GM12878 (cell line): ENCODE results near the gene RGN. TPM values are rescaled to one million over a fixed set of nuclear protein-coding genes. Genes with fewer than 3 reads are reported as not detected.

Experiments used
- ATAC-seq: fragments of 200-7000 bp; cut with Tn5 transposase; 3 replicates; pipeline ENCODE4 v1.9.1; 2020; ENCODE audit warnings: mild to moderate bottlenecking, moderate library complexity
- BruUV-seq: library from RNA; stranded (reverse); fragments of 400-500 nt; replicated peaks from 2 replicates; lab custom pipeline; 2021; lab: Mats Ljungman, UMichigan
- CTCF ChIA-PET: fragments of 300-600 bp; sonication (Branson Sonifier 250); formaldehyde crosslinking; extraction: SDS; loops from one replicate; lab custom pipeline; 2021; ENCODE audit warnings: inconsistent platforms; lab: Yijun Ruan, JAX
- POLR2A ChIA-PET: fragments of 350-600 bp; formaldehyde crosslinking; extraction: SDS; loops from one replicate; lab custom pipeline; 2021; ENCODE audit warnings: inconsistent platforms; lab: Charles Lee
- RAD21 ChIA-PET: fragments of 300-600 bp; sonication (Branson Sonifier 250); formaldehyde crosslinking; loops from one replicate; lab custom pipeline; 2023; ENCODE audit warnings: antibody characterized with exemption; ENCODE audit not compliant: unreplicated experiment; lab: Charles Lee
- SMC1A ChIA-PET: fragments of 300-600 bp; sonication (Branson Sonifier 250); formaldehyde crosslinking; loops from one replicate; lab custom pipeline; 2023; ENCODE audit not compliant: unreplicated experiment, uncharacterized antibody; lab: Charles Lee
- DNase-seq: peaks from one replicate; pipeline ENCODE4 v3.0.0-alpha.2; 2011; ENCODE audit warnings: low read depth, low spot score
- FAIRE-seq: peaks from 3 replicates; lab custom pipeline; 2011; peaks lifted over from hg19 to GRCh38; lab: Jason Lieb, UNC
- H2AFZ ChIP-seq: 2 replicates; pipeline ENCODE4 v1.6.0; 2011; ENCODE audit warnings: low read depth, low read length, control low read depth; ENCODE audit not compliant: control insufficient read depth
- H3K27ac ChIP-seq: 2 replicates; pipeline ENCODE4 v1.5.1; 2011; ENCODE audit warnings: control low read depth; ENCODE audit not compliant: control insufficient read depth, insufficient read depth
- H3K27me3 ChIP-seq, 2 experiments: replicated peaks in 1 of 2; 2 replicates each; pipeline versions ENCODE4 v1.6.0 to v1.6.1; 2011; ENCODE audit warnings: low read length in 1 of 2; ENCODE audit not compliant: control insufficient read depth in 2 of 2, insufficient read depth in 2 of 2
- H3K36me3 ChIP-seq, 2 experiments: 2 replicates each; pipeline ENCODE4 v1.5.1; 2011; ENCODE audit warnings: low read length in 1 of 2; ENCODE audit not compliant: control insufficient read depth in 2 of 2, insufficient read depth in 2 of 2
- H3K4me1 ChIP-seq: 2 replicates; pipeline ENCODE4 v1.6.1; 2011; ENCODE audit warnings: mild to moderate bottlenecking, low read length, moderate library complexity, mixed read lengths; ENCODE audit not compliant: control insufficient read depth, insufficient read depth
- H3K4me2 ChIP-seq: 2 replicates; pipeline ENCODE4 v1.6.0; 2011; ENCODE audit warnings: control low read depth; ENCODE audit not compliant: control insufficient read depth, insufficient read depth
- H3K4me3 ChIP-seq: fragments of 200-600 bp; sonication (generic); 2 replicates; pipeline ENCODE4 v1.5.1; 2016
- H3K79me2 ChIP-seq: 2 replicates; pipeline ENCODE4 v1.6.0; 2011; ENCODE audit warnings: low read length; ENCODE audit not compliant: control insufficient read depth, insufficient read depth
- H3K9ac ChIP-seq: 2 replicates; pipeline ENCODE4 v1.8.0; 2011; ENCODE audit warnings: low read length, control low read depth, mixed read lengths; ENCODE audit not compliant: control insufficient read depth, insufficient read depth
- H3K9me3 ChIP-seq: replicated peaks from 3 replicates; pipeline ENCODE4 v1.5.1; 2011; ENCODE audit warnings: mild to moderate bottlenecking, low read length; ENCODE audit not compliant: control insufficient read depth, insufficient read depth
- H4K20me1 ChIP-seq: 2 replicates; pipeline ENCODE4 v1.6.0; 2011; ENCODE audit not compliant: control insufficient read depth, insufficient read depth
- BHLHE40 ChIP-seq, 2 experiments: fragments of 450-650 bp in 1 of 2; IDR thresholded peaks; 2 replicates each; pipeline ENCODE4 v1.6.1; 2011 to 2017; ENCODE audit warnings: low read depth in 2 of 2, borderline replicate concordance in 1 of 2, improper control_type of control experiment in 1 of 2, low read length in 1 of 2, mild to moderate bottlenecking in 1 of 2
- CREM ChIP-seq: IDR thresholded peaks from 2 replicates; pipeline ENCODE4 v1.6.1; 2014; ENCODE audit warnings: antibody characterized with exemption, low read depth
- EED ChIP-seq: sonication (generic); IDR thresholded peaks from 2 replicates; pipeline ENCODE4 v1.6.1; 2016; ENCODE audit warnings: antibody characterized with exemption, low read depth
- EZH2 ChIP-seq: IDR thresholded peaks from 2 replicates; pipeline ENCODE4 v1.6.1; 2012; ENCODE audit warnings: low read depth, mild to moderate bottlenecking, control low read depth, inconsistent platforms, low read length, borderline replicate concordance; ENCODE audit not compliant: control insufficient read depth
- HDAC2 ChIP-seq: fragments of 200-600 bp; sonication (generic); IDR thresholded peaks from 2 replicates; pipeline ENCODE4 v1.6.1; 2017
- HDAC6 ChIP-seq: fragments of 200-600 bp; sonication (generic); IDR thresholded peaks from one replicate; pipeline ENCODE4 v1.8.0; 2017; ENCODE audit warnings: antibody characterized with exemption; ENCODE audit not compliant: unreplicated experiment
- IKZF1 ChIP-seq: fragments of 450-650 bp; conservative IDR thresholded peaks from 2 replicates; pipeline ENCODE4 v1.6.1; 2017; ENCODE audit warnings: antibody characterized with exemption, mild to moderate bottlenecking
- IRF3 ChIP-seq: fragments of 450-650 bp; IDR thresholded peaks from 2 replicates; pipeline ENCODE4 v1.6.1; 2014; ENCODE audit warnings: mild to moderate bottlenecking
- PAX8 ChIP-seq: fragments of 450-650 bp; IDR thresholded peaks from 2 replicates; pipeline ENCODE4 v1.6.1; 2017; ENCODE audit warnings: mild to moderate bottlenecking, moderate library complexity
- RB1 ChIP-seq: fragments of 450-650 bp; formaldehyde crosslinking; IDR thresholded peaks from 2 replicates; pipeline ENCODE4 v1.6.1; 2017; ENCODE audit warnings: mild to moderate bottlenecking, borderline replicate concordance
- RELB ChIP-seq: fragments of 450-650 bp; IDR thresholded peaks from 2 replicates; pipeline ENCODE4 v1.6.1; 2017; ENCODE audit warnings: low read depth, mild to moderate bottlenecking, moderate library complexity
- SIX5 ChIP-seq: IDR thresholded peaks from 2 replicates; pipeline ENCODE4 v1.6.1; 2011; ENCODE audit warnings: mild to moderate bottlenecking, low read depth, low read length, moderate library complexity; ENCODE audit not compliant: severe bottlenecking
- SMARCA5 ChIP-seq: fragments of 450-650 bp; IDR thresholded peaks from 2 replicates; pipeline ENCODE4 v1.6.1; 2017; ENCODE audit warnings: mild to moderate bottlenecking
- SP1 ChIP-seq: IDR thresholded peaks from one replicate; pipeline ENCODE4 v1.6.1; 2011; ENCODE audit warnings: low read depth, low read length
- TCF12 ChIP-seq: IDR thresholded peaks from 2 replicates; pipeline ENCODE4 v1.6.1; 2011; ENCODE audit warnings: low read depth, mild to moderate bottlenecking, low read length
- ZNF207 ChIP-seq: fragments of 450-650 bp; IDR thresholded peaks from 2 replicates; pipeline ENCODE4 v1.6.1; 2014; ENCODE audit warnings: antibody characterized with exemption, mild to moderate bottlenecking, borderline replicate concordance
- WGBS: methylation state at CpG from one replicate; pipeline ENCODE4 v1.1.6; 2016; ENCODE audit warnings: low lambda C conversion rate; ENCODE audit not compliant: insufficient replicate concordance, insufficient coverage; ENCODE audit errors: missing lambda C conversion rate; 5-methylcytosine and 5-hydroxymethylcytosine counted together
- in situ Hi-C: fragments of 300-500 bp; cut with MboI; formaldehyde crosslinking; loops from 9 replicates; pipeline ENCODE4 v1.14.3; 2018; ENCODE audit warnings: mixed read lengths
- intact Hi-C: fragments of 100-400 bp; cut with micrococcal nuclease; formaldehyde crosslinking; loops from one replicate; pipeline ENCODE4 v1.14.2; 2022; ENCODE audit not compliant: unreplicated experiment
- polyA plus RNA-seq, 11 experiments: library from polyadenylated mRNA; depleted of rRNA in 4 of 11; unstranded in 6 of 11; stranded (reverse) in 5 of 11; fragments of >200 nt; fragmentation: Nextera tagmentation in 4 of 11; fragmentation: Illumina TruSeq in 1 of 11; extraction: Ambion mirVana in 4 of 11; extraction: Trizol in 1 of 11; gene quantifications; 1 replicate in 1 of 11; 2 replicates in 10 of 11; pipeline versions ENCODE4 v1.2.1 to v1.2.3, GENCODE V29; 2011 to 2016; ENCODE audit warnings: inconsistent platforms in 2 of 11, missing spikeins in 2 of 11, low read depth in 1 of 11
- total RNA-seq, 4 experiments: library from RNA; depleted of rRNA in 3 of 4; stranded (reverse); fragments of >200 nt in 3 of 4; fragmentation: Illumina TruSeq in 1 of 4; extraction: Trizol in 1 of 4; gene quantifications; 2 replicates each; pipeline versions ENCODE4 v1.2.1 to v1.2.3, GENCODE V29; 2013 to 2021

The RGN gene
- total and polyA plus RNA-seq, 10 of the 15 experiments (the other 5 are each of a cell fraction or from before 2014, with no cell fraction given) = 0.15 TPM; not detected in 9

- Histone ChIP-seq H4K20me1 (no peaks in the 10 kb centered on the region), H3K9me3 (no peaks in the 10 kb centered on the region), H3K4me3 (no peak overlapping the region), H3K4me2 (no peak overlapping the region)
- intact Hi-C loops = no loop called here
- in situ Hi-C loops = no loop called here
- CTCF ChIA-PET = no interaction called here
- ATAC-seq = no peak
- no peak for TF ChIP-seq SP1
- no peak for TF ChIP-seq HDAC6
- TF ChIP-seq, all 136 proteins: peak for 0
- no TSS peak for BruUV-seq
- ChIA-PET RAD21 (no interaction called here), POLR2A (no interaction called here), SMC1A (interaction anchor here (0.6 kb wide), 1 partner anchor 33 kb away, joined by 3 read pairs; no protein-coding TSS in a partner anchor)
- DNase-seq = no peak
- no peak overlapping the region for H3K9ac ChIP-seq
- no peaks in the 10 kb centered on the region for H3K4me1 ChIP-seq
- peaks cover 0 to 1% of the 10 kb centered on the region in 2 experiments; a peak in 1 of 4 replicates for H3K27me3 ChIP-seq
- no peak for FAIRE-seq
- H3K79me2 ChIP-seq = no peaks in the 10 kb centered on the region
- no peak overlapping the region for H3K27ac ChIP-seq
- H3K36me3 ChIP-seq = no peaks in the 10 kb centered on the region
- 67% methylated on average over 2 of the region's 2 CpGs for WGBS
- no peak overlapping the region for H2AFZ ChIP-seq
Measured at GRCh38 chrX:47060708-47061107, 17.5 kb upstream of the RGN start.

GRCh38 chrX:47061238-47061919 lies 16.9 kb upstream of the RGN start:
- no peak overlapping the region for H3K4me3 ChIP-seq
- no peak overlapping the region for H3K9ac ChIP-seq
- CTCF ChIA-PET = interaction anchor here (0.7 kb wide), 1 partner anchor 35 kb away, joined by 3 read pairs; no protein-coding TSS in a partner anchor
- SMC1A ChIA-PET = no interaction called here
- H3K4me1 ChIP-seq = no peaks in the 10 kb centered on the region
- no peaks in the 10 kb centered on the region for H3K9me3 ChIP-seq
- BruUV-seq = no TSS peak
- ATAC-seq = no peak
- FAIRE-seq = no peak
- no peak overlapping the region for H3K27ac ChIP-seq
- H3K36me3 ChIP-seq = no peaks in the 10 kb centered on the region
- intact Hi-C loops = no loop called here
- peaks cover 0 to 1% of the 10 kb centered on the region in 2 experiments; a peak in 1 of 4 replicates for H3K27me3 ChIP-seq
- no peak overlapping the region for H2AFZ ChIP-seq
- H3K4me2 ChIP-seq = no peak overlapping the region
- 24% methylated on average over 2 of the region's 2 CpGs for WGBS
- H4K20me1 ChIP-seq = no peaks in the 10 kb centered on the region
- POLR2A ChIA-PET = no interaction called here
- in situ Hi-C loops = no loop called here
- RAD21 ChIA-PET = no interaction called here
- DNase-seq = no peak
- H3K79me2 ChIP-seq = no peaks in the 10 kb centered on the region
- no peak for TF ChIP-seq IRF3
- no peak for TF ChIP-seq HDAC2
- no peak for TF ChIP-seq BHLHE40 (IDR thresholded peaks at IDR 0.05; ENCODE audit: borderline replicate concordance in 1 of 2, low read depth in 2 of 2, low read length in 1 of 2)
- TF ChIP-seq EZH2 = no peak
- TF ChIP-seq SMARCA5 = no peak
- no peak for TF ChIP-seq RB1
- no peak for TF ChIP-seq SIX5
- TF ChIP-seq EED = no peak
- no peak for TF ChIP-seq ZNF207
- TF ChIP-seq RELB = no peak
- no peak for TF ChIP-seq CREM
- no peak for TF ChIP-seq TCF12
- TF ChIP-seq IKZF1 = no peak
- no peak for TF ChIP-seq PAX8
